GM18951 (cell line): ENCODE data around the gene SLC12A3.

Experiments used
- POLR2A ChIP-seq: IDR thresholded peaks from 4 replicates; pipeline ENCODE4 v1.6.1; 2011; ENCODE audit warnings: mild to moderate bottlenecking; ENCODE audit not compliant: insufficient read length, insufficient read depth; ENCODE audit errors: extremely low read depth
- in situ Hi-C: fragments of 300-500 bp; cut with MboI; formaldehyde crosslinking; loops from one replicate; pipeline ENCODE4 v1.12.0; 2022; ENCODE audit warnings: low sequenced_read_pairs, mixed read lengths, inconsistent platforms; ENCODE audit not compliant: unreplicated experiment

SLC12A3 gene

GRCh38 chr16:56836410-56837230, 28.4 kb upstream of the SLC12A3 start:
- TF ChIP-seq POLR2A = no peak
- in situ Hi-C loops = no loop called here

- TF ChIP-seq POLR2A = no peak
- in situ Hi-C loops = no loop called here
Measured at GRCh38 chr16:56838622-56839337, 26.2 kb upstream of the SLC12A3 start.

GRCh38 chr16:56841233-56841632, 23.8 kb upstream of the SLC12A3 start:
- in situ Hi-C loops = no loop called here
- TF ChIP-seq POLR2A = no peak

- in situ Hi-C loops = no loop called here
- TF ChIP-seq POLR2A = no peak
Measured at GRCh38 chr16:56841659-56842058, 23.3 kb upstream of the SLC12A3 start.

GRCh38 chr16:56842133-56842532, 22.9 kb upstream of the SLC12A3 start:
- no peak for TF ChIP-seq POLR2A
- in situ Hi-C loops = no loop called here

GRCh38 chr16:56844056-56844455, 21.0 kb upstream of the SLC12A3 start:
- in situ Hi-C loops = no loop called here
- TF ChIP-seq POLR2A = no peak

- TF ChIP-seq POLR2A = no peak
- in situ Hi-C loops = no loop called here
Measured at GRCh38 chr16:56847173-56847910, 17.7 kb upstream of the SLC12A3 start.

- in situ Hi-C loops = no loop called here
- no peak for TF ChIP-seq POLR2A
Measured at GRCh38 chr16:56848029-56848936, 16.7 kb upstream of the SLC12A3 start.

GRCh38 chr16:56848955-56849689, 15.9 kb upstream of the SLC12A3 start:
- in situ Hi-C loops = no loop called here
- no peak for TF ChIP-seq POLR2A

GRCh38 chr16:56849690-56850680, 15.0 kb upstream of the SLC12A3 start:
- in situ Hi-C loops = no loop called here

More at GRCh38 chr16:56849690-56850680, 15.0 kb upstream of the SLC12A3 start:
- TF ChIP-seq POLR2A = no peak
